GM21717 (cell line): ENCODE results near the gene CELF6.
"Not testable (repeated sequence)": the region's sequence is repeated elsewhere in the genome, so short reads cannot be mapped to it uniquely, and the experiment has no call there.

Experiments used
- ATAC-seq: cut with Tn5 transposase; IDR thresholded peaks from one replicate; pipeline ENCODE4 v1.9.1; 2021; ENCODE audit warnings: mild to moderate bottlenecking, moderate library complexity; ENCODE audit not compliant: unreplicated experiment

The CELF6 gene

GRCh38 chr15:72318408-72318942, 1.5 kb downstream of the CELF6 start:
- ATAC-seq: no peak

- no peak for ATAC-seq
Measured at GRCh38 chr15:72315706-72316370, 4.1 kb downstream of the CELF6 start.

DNA sequence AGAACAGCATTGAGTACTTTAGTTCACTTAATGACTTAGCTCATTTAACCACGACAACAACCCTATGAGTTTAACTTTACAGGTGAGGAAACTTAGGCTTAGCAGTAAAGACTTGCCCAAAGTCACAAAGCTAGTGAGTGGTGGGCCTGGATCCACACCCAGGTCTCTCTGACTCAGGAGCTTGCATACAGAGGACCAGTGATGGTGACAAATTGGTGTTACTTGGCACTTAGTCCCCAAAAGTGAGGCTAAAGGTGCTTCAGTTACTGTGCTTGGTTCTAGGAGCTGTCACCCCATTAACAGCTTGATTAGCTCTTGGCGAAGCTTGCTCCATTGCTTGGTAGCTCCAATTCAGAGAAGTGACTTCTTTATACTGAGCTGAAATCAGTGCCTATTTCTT, 6.1 kb downstream of the CELF6 start:
- ATAC-seq: no peak

GRCh38 chr15:72313448-72313840, 6.5 kb downstream of the CELF6 start:
- ATAC-seq: no peak

DNA sequence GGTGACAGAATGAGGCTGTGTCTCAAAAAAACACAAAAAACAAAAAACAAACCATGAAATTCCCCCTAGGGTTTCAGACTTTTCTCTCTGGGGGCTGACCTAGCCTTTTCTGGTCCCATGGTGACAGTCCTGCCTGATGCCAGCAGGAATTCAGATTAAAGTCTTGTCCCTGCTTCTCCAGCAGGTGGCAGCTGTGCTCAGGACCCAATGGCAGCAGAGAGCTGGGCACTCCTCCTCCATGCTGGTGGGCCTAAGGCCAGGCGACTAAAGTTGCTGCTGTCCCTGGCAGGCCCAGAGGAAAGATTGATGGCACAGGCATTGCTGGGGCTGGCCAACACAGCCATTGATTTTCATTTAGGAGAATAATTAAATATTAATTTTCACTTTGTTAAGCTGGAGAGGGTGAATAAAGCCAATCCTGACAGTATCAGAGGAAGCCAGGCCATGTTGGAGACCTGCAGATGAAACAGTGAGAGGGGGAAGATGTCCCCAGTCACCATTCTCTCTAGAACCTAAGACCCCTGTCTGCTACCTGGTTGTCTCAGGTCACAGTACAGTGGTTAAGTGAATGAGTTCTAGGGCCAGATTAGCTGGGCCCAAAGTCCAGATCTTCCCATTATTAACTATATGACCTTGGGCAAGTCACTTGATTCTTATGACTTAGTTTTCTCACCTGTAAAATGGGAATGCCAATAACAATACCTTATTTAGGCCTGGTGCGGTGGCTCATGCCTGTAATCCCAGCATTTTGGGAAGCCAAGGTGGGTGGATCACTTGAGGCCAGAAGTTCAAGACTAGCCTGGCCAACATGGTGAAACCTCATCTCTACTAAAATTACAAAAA, 7.1 kb downstream of the CELF6 start:
- ATAC-seq: no peak

- ATAC-seq: no peak
Measured at GRCh38 chr15:72307026-72307425, 12.9 kb downstream of the CELF6 start.

- no peak for ATAC-seq
Measured at GRCh38 chr15:72306211-72306785, 13.7 kb downstream of the CELF6 start.

GRCh38 chr15:72304596-72304995, 15.4 kb downstream of the CELF6 start:
- ATAC-seq: no peak

DNA sequence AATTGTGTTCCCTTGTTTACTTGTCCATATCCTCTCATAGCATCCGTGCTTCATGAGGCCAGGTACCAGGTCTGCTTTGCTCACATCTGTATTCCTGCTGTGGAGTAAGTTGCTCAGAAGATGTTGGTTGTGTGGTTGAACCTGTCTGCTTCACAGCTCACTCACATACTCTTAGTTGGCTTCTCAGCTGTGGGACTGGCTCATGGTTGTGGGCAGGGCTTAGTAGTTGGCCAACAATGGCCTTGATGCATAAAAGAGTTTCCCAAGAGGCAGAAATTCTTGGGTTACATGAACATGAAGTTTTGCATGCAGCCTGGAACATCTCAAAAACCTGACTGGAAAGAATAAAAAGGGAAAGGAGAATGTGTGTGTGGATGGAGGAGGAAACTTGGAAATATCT, 17.0 kb downstream of the CELF6 start:
- ATAC-seq: no peak

- no peak for ATAC-seq
Measured at GRCh38 chr15:72289597-72290325, 30.2 kb downstream of the CELF6 start.

DNA sequence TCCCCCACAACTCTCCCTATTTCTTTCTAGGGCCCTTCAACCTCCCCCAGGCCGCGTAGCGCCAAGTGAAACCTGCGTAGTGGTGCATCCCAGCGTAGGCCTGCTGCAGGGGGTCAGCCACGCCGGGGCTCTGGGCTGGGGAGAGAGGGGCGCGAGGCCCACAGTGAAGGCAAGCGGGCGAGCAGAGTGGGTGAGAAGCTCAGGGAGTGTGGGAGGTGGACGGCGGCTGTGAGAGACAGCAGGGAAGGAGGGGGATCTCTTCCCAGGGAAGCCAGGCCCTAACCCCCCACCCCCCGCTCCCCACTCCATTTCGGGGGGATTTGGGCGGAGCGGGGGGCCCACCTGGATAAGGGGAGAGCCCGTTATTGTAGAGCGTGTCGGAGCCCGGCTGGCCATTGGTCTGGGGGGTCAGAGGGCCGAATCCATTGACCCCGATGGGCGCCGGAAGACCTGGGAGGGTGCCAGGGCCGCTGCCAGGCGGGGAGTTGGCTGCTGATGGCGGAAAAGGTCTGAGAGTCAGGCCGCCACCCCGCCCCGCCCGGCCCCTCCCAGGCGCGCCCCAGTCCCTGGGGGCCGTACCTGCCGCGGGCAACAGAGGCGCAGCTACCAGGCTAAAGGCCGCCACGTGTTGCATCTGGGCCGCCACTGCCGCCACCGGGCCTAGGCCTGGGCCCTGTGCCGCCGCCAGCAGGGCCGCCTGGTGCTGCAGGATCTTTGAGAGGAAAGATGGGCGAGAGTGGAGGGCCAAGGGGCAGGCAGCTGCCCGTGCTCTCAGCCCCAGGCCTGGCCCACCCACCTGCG, 31.0 kb downstream of the CELF6 start:
- ATAC-seq: no peak

DNA sequence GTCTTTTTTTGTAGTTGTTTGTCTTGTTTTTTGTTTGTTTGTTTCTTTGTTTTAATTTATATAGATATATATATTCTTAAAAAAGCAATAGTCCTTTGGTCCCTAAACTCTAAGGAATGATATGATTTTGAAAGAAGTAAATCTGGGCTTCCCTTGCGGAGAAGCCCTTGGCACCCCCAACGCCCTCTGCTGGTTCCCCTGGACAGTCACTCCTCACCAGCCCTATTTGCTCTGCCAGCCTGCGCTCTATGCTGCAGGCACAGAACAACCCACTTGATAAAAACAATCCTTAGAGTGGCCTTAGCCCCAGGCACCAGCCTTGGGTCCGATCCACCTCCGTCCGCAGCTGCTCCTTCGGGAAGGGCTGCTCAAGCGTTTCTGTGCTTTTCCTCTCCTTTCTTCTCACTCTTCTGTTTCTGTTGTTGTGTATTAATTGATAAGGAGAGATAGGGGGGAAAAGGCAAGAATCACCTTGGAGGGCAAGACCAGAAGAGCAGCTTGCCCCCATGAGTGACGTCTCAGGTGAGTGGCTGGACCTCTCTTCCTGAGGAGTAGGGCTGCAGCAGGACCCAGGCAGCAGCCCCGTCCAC, 33.9 kb downstream of the CELF6 start:
- ATAC-seq: no peak

GRCh38 chr15:72285402-72285801, 34.6 kb downstream of the CELF6 start:
- no peak for ATAC-seq

- no peak for ATAC-seq
Measured at GRCh38 chr15:72284781-72285180, 35.2 kb downstream of the CELF6 start.

DNA sequence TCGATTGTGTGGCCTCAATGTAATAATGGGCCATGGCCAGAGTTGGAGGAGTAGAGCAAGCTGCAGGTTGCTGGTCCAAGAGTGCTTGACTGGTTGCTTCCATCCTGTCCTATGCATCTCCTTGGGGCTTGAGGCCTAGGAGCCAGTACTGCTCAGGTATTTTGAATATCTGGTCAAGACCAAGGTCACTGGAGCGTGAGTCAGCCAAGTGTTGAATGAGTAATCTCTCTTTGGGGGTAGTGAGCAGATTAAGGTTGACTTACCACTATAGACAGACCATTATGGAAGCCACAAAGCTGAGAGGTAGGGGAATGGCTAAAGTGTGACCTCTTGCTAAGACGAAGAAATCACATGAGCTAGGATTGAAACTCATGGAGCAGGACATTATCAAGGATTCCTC, 38.2 kb downstream of the CELF6 start:
- ATAC-seq: no peak

DNA sequence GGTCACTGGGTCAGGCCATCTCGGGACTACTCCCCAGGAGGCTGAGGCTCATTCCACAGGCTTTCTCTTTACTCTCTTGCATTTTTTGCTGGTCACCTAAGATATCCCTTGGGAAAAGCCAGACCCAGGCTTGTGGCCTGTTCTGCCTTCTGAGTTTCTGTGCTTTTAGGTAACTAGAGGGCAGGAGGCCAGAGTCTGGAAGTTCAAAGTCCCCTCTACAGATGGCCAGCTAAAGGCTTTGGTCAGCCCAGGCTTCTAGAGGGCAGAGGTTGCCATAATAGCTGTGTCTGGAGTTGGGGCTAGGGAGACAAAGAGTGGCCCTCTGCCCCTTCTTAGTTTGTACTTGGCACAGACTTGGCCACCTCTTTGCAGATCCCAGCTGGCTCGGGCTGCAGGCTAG, 39.2 kb downstream of the CELF6 start:
- no peak for ATAC-seq

DNA sequence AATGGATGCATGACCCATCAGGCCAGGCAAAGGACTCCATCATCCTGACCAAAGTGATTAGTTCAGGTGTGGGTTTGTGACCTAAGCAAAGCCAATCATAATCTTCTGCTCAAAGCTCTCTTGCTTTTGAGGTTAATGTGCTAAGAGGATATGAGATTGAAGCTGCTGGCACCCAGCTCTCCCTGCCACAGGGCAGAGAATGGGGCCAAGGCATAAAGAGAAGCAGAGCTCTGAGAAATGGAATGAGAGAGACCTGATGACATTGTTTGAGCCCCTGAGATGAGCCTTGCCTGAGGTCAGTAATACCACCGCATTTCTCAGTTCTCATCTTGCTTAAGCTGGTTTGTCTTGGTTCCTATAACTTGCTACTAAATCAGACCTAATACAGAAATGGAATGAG, 41.2 kb downstream of the CELF6 start:
- ATAC-seq: no peak

DNA sequence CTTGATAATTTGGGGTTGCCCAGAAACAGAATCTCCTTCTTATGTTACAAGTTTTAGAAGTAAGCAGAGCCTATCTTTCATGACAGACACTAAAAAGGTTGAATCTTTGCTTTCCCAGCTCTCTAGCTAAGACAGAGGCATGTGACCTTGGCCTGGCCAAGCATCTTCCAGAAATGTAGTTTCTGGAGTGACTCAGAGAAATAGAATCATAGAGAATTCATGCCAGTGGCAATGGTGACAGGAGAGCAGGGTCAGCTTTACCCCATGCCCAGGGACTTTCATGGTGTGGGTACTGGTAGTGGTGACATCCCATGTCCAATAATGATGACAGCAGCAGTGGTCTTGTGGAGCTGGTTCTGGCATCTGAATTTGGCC, 43.6 kb downstream of the CELF6 start:
- no peak for ATAC-seq

DNA sequence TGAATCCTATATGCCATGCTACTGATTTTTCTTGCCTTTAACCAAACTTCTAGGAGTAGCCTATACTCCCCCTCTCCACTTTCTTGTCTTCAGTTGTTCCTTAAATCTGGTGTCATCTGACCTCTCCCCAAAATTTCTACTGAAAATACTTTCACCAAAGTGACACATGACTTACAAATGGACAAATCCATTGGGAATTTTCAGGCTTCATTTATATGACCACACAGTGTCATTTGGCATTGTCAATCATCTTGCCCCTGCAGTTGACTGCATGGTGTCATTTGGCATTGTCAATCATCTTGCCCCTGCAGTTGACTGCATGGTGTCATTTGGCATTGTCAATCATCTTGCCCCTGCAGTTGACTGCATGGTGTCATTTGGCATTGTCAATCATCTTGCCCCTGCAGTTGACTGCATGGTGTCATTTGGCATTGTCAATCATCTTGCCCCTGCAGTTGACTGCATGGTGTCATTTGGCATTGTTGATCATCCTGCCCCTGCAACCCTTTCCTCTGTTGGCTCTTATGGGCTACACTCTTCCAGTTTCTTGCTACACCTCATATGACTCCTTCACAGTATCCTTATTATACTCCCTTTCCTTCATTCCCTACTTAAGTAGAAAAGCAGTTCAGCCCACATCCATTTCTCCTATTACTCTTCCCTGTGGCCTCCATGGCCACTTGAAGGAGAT, 44.2 kb downstream of the CELF6 start:
- not testable (repeated sequence) for ATAC-seq

DNA sequence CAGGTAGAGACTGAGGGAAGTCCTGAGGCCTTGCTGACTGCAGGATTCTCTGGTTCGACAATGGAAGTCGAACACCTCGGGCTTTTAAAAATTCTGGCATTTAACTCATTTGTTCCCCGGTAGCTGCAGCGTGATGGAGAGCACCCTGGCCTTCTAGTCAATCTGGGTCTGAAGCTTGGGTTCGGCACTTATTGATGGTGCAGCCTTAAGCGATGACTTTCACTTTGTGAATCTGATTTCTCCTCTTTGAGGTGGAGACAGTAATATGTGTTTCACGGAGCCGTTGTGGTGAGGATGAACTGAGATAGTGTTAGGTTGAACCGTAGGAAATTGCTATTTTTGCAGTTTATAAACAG, 47.0 kb downstream of the CELF6 start:
- ATAC-seq: no peak
